ENCODE results near the gene DOHH. TPM values are rescaled to one million over a fixed set of nuclear protein-coding genes. Genes with fewer than 3 reads are reported as not detected.

DOHH gene
- total RNA-seq, 1 donor from 2014 or later = 13.6 TPM

GRCh38 chr19:3515891-3516422 is 15.5 kb upstream of the DOHH start:
- CTCF ChIA-PET = no interaction called here
- ATAC-seq (ENCODE audit: low read depth) = no peak
- Mint-ChIP-seq H3K36me3 (ENCODE audit: low read depth) (peaks cover 20% of the 10 kb centered on the region), H3K4me1 (peaks cover 53% of the 10 kb centered on the region), H3K4me3 (no peak overlapping the region), H3K27ac (peak overlapping the region; percentile 59), H3K27me3 (no peaks in the 10 kb centered on the region), H3K9me3 (no peaks in the 10 kb centered on the region)
- intact Hi-C loops (cut with micrococcal nuclease) = no loop called here
- POLR2A ChIA-PET = interaction anchor here (1.3 kb wide), 2 partner anchors 15 to 22 kb away, joined by 3 to 6 read pairs; partner anchors contain the start of gene DOHH
- no peak for DNase-seq
- TF ChIP-seq, protein P1, sequence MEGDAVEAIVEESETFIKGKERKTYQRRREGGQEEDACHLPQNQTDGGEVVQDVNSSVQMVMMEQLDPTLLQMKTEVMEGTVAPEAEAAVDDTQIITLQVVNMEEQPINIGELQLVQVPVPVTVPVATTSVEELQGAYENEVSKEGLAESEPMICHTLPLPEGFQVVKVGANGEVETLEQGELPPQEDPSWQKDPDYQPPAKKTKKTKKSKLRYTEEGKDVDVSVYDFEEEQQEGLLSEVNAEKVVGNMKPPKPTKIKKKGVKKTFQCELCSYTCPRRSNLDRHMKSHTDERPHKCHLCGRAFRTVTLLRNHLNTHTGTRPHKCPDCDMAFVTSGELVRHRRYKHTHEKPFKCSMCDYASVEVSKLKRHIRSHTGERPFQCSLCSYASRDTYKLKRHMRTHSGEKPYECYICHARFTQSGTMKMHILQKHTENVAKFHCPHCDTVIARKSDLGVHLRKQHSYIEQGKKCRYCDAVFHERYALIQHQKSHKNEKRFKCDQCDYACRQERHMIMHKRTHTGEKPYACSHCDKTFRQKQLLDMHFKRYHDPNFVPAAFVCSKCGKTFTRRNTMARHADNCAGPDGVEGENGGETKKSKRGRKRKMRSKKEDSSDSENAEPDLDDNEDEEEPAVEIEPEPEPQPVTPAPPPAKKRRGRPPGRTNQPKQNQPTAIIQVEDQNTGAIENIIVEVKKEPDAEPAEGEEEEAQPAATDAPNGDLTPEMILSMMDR (IDR thresholded peaks at IDR 0.05) = no peak

- H3K27ac Mint-ChIP-seq = no peak overlapping the region
- POLR2A ChIA-PET = interaction anchor here (0.7 kb wide), 1 partner anchor 43 kb away, joined by 3 read pairs; no protein-coding TSS in a partner anchor
- H3K9me3 Mint-ChIP-seq = no peaks in the 10 kb centered on the region
Measured at GRCh38 chr19:3514930-3515329, 14.5 kb upstream of the DOHH start.

DNA sequence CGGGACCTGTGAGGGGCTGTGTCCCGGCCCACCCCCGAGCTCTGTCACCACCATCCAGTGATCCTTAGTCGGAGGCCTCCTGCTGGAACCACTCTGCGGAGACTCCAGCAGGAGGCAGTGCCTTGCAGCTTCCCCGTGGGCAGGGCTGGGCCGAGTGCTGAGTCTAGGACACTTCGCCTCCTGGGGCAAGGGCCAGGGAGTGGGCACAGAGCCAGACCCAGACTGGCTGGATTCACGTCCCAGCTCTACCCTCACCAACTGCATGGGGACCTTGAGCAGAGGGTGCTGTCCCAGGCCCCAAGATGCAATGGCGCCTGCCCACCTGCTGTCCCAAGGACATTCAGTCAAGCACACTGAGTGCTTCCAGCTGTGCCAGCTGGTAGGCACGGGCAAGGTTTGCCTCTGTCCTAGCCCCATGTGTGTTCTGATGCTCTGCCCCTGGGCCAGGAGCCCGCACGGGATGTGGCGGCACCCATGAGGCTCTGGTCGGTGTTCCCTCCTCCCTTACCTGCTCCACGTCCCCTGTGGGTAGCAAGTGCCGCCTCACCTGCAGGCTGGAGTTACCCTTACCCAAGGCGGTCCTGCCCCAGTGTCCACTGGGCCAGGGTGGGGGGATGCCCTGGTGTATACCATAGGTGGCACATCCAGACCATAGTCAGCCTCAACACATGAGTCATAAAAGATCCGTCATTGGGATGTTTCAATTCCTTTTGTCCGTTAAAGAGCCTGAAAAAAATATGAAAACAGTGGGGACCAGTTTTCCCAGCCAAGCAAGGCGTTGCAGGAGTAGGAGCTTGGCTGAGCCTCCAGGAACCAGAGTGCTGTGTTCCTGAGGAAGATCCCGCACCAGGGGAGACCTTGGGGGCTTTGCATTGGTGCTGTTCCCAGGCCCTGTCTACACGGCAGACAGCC is 13.0 kb upstream of the DOHH start:
- ChIA-PET CTCF (no interaction called here), POLR2A (interaction anchor here (0.6 kb wide), 1 partner anchor 12 kb away, joined by 3 read pairs; no protein-coding TSS in a partner anchor)

More at GRCh38 chr19:3514930-3515329, 14.5 kb upstream of the DOHH start:
- H3K4me3 Mint-ChIP-seq = no peak overlapping the region
- intact Hi-C loops (cut with micrococcal nuclease) = no loop called here
- no peak for ATAC-seq (ENCODE audit: low read depth)
- peaks cover 50% of the 10 kb centered on the region for H3K4me1 Mint-ChIP-seq
- no peak for DNase-seq
- no peaks in the 10 kb centered on the region for H3K27me3 Mint-ChIP-seq
- CTCF ChIA-PET = no interaction called here
- TF ChIP-seq, protein P1 (IDR thresholded peaks at IDR 0.05) = no peak
- H3K36me3 Mint-ChIP-seq (ENCODE audit: low read depth) = peaks cover 25% of the 10 kb centered on the region

GRCh38 chr19:3512562-3513228 is 12.2 kb upstream of the DOHH start:
- no peak overlapping the region for H3K27ac Mint-ChIP-seq
- peaks cover 53% of the 10 kb centered on the region for H3K4me1 Mint-ChIP-seq
- no peak overlapping the region for H3K4me3 Mint-ChIP-seq
- no peaks in the 10 kb centered on the region for H3K9me3 Mint-ChIP-seq
- intact Hi-C loops (cut with micrococcal nuclease) = no loop called here
- no peaks in the 10 kb centered on the region for H3K27me3 Mint-ChIP-seq
- TF ChIP-seq, protein P1 (IDR thresholded peaks at IDR 0.05) = no peak
- H3K36me3 Mint-ChIP-seq (ENCODE audit: low read depth) = peaks cover 39% of the 10 kb centered on the region
- ATAC-seq (ENCODE audit: low read depth) (no peak), DNase-seq (no peak)
- CTCF ChIA-PET = no interaction called here
- POLR2A ChIA-PET = no interaction called here

More for the DNA sequence above, 13.0 kb upstream of the DOHH start:
- Mint-ChIP-seq H3K4me1 (peaks cover 55% of the 10 kb centered on the region), H3K36me3 (ENCODE audit: low read depth) (peaks cover 37% of the 10 kb centered on the region), H3K9me3 (no peaks in the 10 kb centered on the region), H3K4me3 (no peak overlapping the region), H3K27me3 (no peaks in the 10 kb centered on the region), H3K27ac (no peak overlapping the region)
- no peak for ATAC-seq (ENCODE audit: low read depth)
- TF ChIP-seq, protein P1 (IDR thresholded peaks at IDR 0.05) = no peak
- DNase-seq = no peak
- intact Hi-C loops (cut with micrococcal nuclease) = no loop called here
